HG02885 (cell line): Measurements from ENCODE around the gene NEURL1B.
A peak's percentile ranks its signal among the peaks of the same experiment; 100 is the strongest.
"Not testable (repeated sequence)": the region's sequence is repeated elsewhere in the genome, so short reads cannot be mapped to it uniquely, and the experiment has no call there.

Experiments used
- ATAC-seq: cut with Tn5 transposase; IDR thresholded peaks from one replicate; pipeline ENCODE4 v1.9.1; 2021; ENCODE audit warnings: mild to moderate bottlenecking; ENCODE audit not compliant: unreplicated experiment, poor library complexity

Gene NEURL1B

GRCh38 chr5:172710676-172711075 lies 69.6 kb downstream of the NEURL1B start:
- no peak for ATAC-seq

- not testable (repeated sequence) for ATAC-seq
These were observed 70.3 kb downstream of the NEURL1B start for GRCh38 chr5:172711321-172711861.

GRCh38 chr5:172712610-172713009 lies 71.5 kb downstream of the NEURL1B start:
- ATAC-seq, result no peak

GRCh38 chr5:172713113-172713808 lies 72.2 kb downstream of the NEURL1B start:
- peak; percentile 41 for ATAC-seq

- no peak for ATAC-seq
These were observed 72.9 kb downstream of the NEURL1B start for GRCh38 chr5:172713809-172714490.

- peak; percentile 66 for ATAC-seq
These were observed 73.7 kb downstream of the NEURL1B start for GRCh38 chr5:172714491-172715420.

- no peak for ATAC-seq
These were observed 74.3 kb downstream of the NEURL1B start for GRCh38 chr5:172715421-172715780.

GRCh38 chr5:172715931-172716682 lies 75.0 kb downstream of the NEURL1B start:
- no peak for ATAC-seq

- peak; percentile 48 for ATAC-seq
These were observed 75.8 kb downstream of the NEURL1B start for GRCh38 chr5:172716796-172717313.

GRCh38 chr5:172717481-172718195 lies 76.6 kb downstream of the NEURL1B start:
- no peak for ATAC-seq

GRCh38 chr5:172718527-172719114 lies 77.6 kb downstream of the NEURL1B start:
- no peak for ATAC-seq

- no peak for ATAC-seq
These were observed 78.1 kb downstream of the NEURL1B start for GRCh38 chr5:172719211-172719610.

- ATAC-seq, result no peak
These were observed 79.6 kb downstream of the NEURL1B start for GRCh38 chr5:172720655-172721054.

GRCh38 chr5:172721455-172722326 lies 80.6 kb downstream of the NEURL1B start:
- no peak for ATAC-seq

- no peak for ATAC-seq
These were observed 81.3 kb downstream of the NEURL1B start for GRCh38 chr5:172722327-172722815.

GRCh38 chr5:172723508-172723907 lies 82.4 kb downstream of the NEURL1B start:
- no peak for ATAC-seq
